ENCODE measurements around the gene ZFP36L2. TPM values are rescaled to one million over a fixed set of nuclear protein-coding genes. Genes with fewer than 3 reads are reported as not detected.
A peak's percentile ranks its signal among the peaks of the same experiment; 100 is the strongest.

Gene ZFP36L2
- total and polyA plus RNA-seq, 2 experiments from 2014 or later = 37.9 to 38.4 TPM

GRCh38 chr2:43198263-43198662 is 28.1 kb downstream of the ZFP36L2 start (continued):
- no peak for TF ChIP-seq ETS1 (IDR thresholded peaks at IDR 0.05)
- TF ChIP-seq STAT1 (IDR thresholded peaks at IDR 0.05; ENCODE audit: unreplicated experiment) = no peak
- TF ChIP-seq, protein P1, sequence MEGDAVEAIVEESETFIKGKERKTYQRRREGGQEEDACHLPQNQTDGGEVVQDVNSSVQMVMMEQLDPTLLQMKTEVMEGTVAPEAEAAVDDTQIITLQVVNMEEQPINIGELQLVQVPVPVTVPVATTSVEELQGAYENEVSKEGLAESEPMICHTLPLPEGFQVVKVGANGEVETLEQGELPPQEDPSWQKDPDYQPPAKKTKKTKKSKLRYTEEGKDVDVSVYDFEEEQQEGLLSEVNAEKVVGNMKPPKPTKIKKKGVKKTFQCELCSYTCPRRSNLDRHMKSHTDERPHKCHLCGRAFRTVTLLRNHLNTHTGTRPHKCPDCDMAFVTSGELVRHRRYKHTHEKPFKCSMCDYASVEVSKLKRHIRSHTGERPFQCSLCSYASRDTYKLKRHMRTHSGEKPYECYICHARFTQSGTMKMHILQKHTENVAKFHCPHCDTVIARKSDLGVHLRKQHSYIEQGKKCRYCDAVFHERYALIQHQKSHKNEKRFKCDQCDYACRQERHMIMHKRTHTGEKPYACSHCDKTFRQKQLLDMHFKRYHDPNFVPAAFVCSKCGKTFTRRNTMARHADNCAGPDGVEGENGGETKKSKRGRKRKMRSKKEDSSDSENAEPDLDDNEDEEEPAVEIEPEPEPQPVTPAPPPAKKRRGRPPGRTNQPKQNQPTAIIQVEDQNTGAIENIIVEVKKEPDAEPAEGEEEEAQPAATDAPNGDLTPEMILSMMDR (conservative IDR thresholded peaks at IDR 0.05; ENCODE audit: low read depth in 2 of 2) = no peak

GRCh38 chr2:43197588-43197896 is 28.9 kb downstream of the ZFP36L2 start:
- ATAC-seq = no peak

More at GRCh38 chr2:43197588-43197896, 28.9 kb downstream of the ZFP36L2 start:
- Histone ChIP-seq H3K79me2 (replicated peaks; ENCODE audit: insufficient read depth) (no peaks in the 10 kb centered on the region), H3K27ac (ENCODE audit: low read depth) (no peak overlapping the region), H3K9me2 (ENCODE audit: insufficient read depth) (no peaks in the 10 kb centered on the region), H3K27me3 (ENCODE audit: insufficient read depth) (no peaks in the 10 kb centered on the region), H3K4me2 (no peak overlapping the region), H3K4me3 (no peak overlapping the region), H3K4me1 (ENCODE audit: insufficient read depth) (no peaks in the 10 kb centered on the region), H4K20me1 (replicated peaks; ENCODE audit: insufficient read depth) (no peaks in the 10 kb centered on the region), H3K36me3 (ENCODE audit: insufficient read depth) (no peaks in the 10 kb centered on the region), H2AFZ (no peak overlapping the region), H3F3A (replicated peaks; ENCODE audit: low read depth) (no peaks in the 10 kb centered on the region)
- H3K27ac Mint-ChIP-seq = peak overlapping the region; percentile 23; the same call in 1 of the 2 replicates
- H3K9me3 Mint-ChIP-seq = no peaks in the 10 kb centered on the region
- no peak for DNase-seq (ENCODE audit: low spot score)
- no peak overlapping the region for H3K4me3 Mint-ChIP-seq
- H3K4me1 Mint-ChIP-seq = peaks cover 15% of the 10 kb centered on the region
- TF ChIP-seq EZH2phosphoT487 (IDR thresholded peaks at IDR 0.05; ENCODE audit: unreplicated experiment) (no peak), EZH2 (IDR thresholded peaks at IDR 0.05; ENCODE audit: low read depth, unreplicated experiment) (no peak), POLR2AphosphoS5 (IDR thresholded peaks at IDR 0.05; ENCODE audit: low read depth) (no peak), JUNB (IDR thresholded peaks at IDR 0.05; ENCODE audit: unreplicated experiment) (no peak), ETS1 (IDR thresholded peaks at IDR 0.05) (no peak), ZNF114 (CRISPR knock-in tag; IDR thresholded peaks at IDR 0.05) (no peak), STAT1 (IDR thresholded peaks at IDR 0.05; ENCODE audit: unreplicated experiment) (no peak), ZNF462 (CRISPR knock-in tag; IDR thresholded peaks at IDR 0.05) (no peak), CREB1 (CRISPR knock-in tag; IDR thresholded peaks at IDR 0.05; ENCODE audit: low read depth) (no peak), ZNF331 (CRISPR knock-in tag; IDR thresholded peaks at IDR 0.05; ENCODE audit: low read depth) (no peak)
- TF ChIP-seq, protein P1 (conservative IDR thresholded peaks at IDR 0.05; ENCODE audit: low read depth in 2 of 2) = no peak
- H3K27me3 Mint-ChIP-seq (ENCODE audit: insufficient read depth, low read depth, poor library complexity) = peaks cover 22% of the 10 kb centered on the region
- no peaks in the 10 kb centered on the region; the same call in 2 of the 3 replicates for H3K36me3 Mint-ChIP-seq (ENCODE audit: low read depth)

All from GM23338 (cell line).